OCI-LY7 (cell line): ENCODE data around the gene CASKIN1. TPM values are rescaled to one million over a fixed set of nuclear protein-coding genes. Genes with fewer than 3 reads are reported as not detected.

Source experiments
- BruUV-seq: library from RNA; stranded (reverse); fragments of 400-500 nt; replicated peaks from 2 replicates; lab custom pipeline; 2021; lab: Mats Ljungman, UMichigan
- CTCF ChIA-PET: fragments of 300-600 bp; sonication (Branson Sonifier 250); formaldehyde crosslinking; loops from one replicate; lab custom pipeline; 2022; ENCODE audit warnings: antibody characterized with exemption; ENCODE audit not compliant: unreplicated experiment; lab: Charles Lee
- POLR2A ChIA-PET: fragments of 300-600 bp; sonication (Branson Sonifier 250); formaldehyde crosslinking; loops from one replicate; lab custom pipeline; 2022; ENCODE audit warnings: antibody characterized with exemption; lab: Charles Lee
- DNase-seq: peaks from one replicate; pipeline ENCODE4 v3.0.0-alpha.2; 2015; ENCODE audit warnings: low spot score
- H2AFZ ChIP-seq: fragments of 200-600 bp; sonication (generic), shearing (Covaris generic); 2 replicates; pipeline ENCODE4 v1.6.1; 2014; ENCODE audit warnings: mild to moderate bottlenecking, antibody characterized with exemption, low read length, moderate library complexity
- H3K27ac ChIP-seq: fragments of 200-600 bp; sonication (generic); 2 replicates; pipeline ENCODE4 v1.5.1; 2014; ENCODE audit warnings: mixed run types, low read depth, mild to moderate bottlenecking, moderate library complexity, low read length, inconsistent platforms; ENCODE audit not compliant: poor library complexity, severe bottlenecking
- H3K36me3 ChIP-seq: fragments of 200-600 bp; sonication (generic); 2 replicates; pipeline ENCODE4 v1.6.1; 2014; ENCODE audit warnings: mild to moderate bottlenecking, antibody characterized with exemption, low read length, moderate library complexity, mixed read lengths; ENCODE audit not compliant: insufficient read depth
- H3K4me1 ChIP-seq: fragments of 200-600 bp; sonication (generic); 2 replicates; pipeline ENCODE4 v1.5.1; 2014; ENCODE audit warnings: mild to moderate bottlenecking, low read length; ENCODE audit not compliant: insufficient read depth, poor library complexity, severe bottlenecking
- H3K4me2 ChIP-seq: fragments of 200-600 bp; sonication (generic); 2 replicates; pipeline ENCODE4 v1.6.1; 2014; ENCODE audit warnings: mild to moderate bottlenecking, low read length
- H3K4me3 ChIP-seq: fragments of 200-600 bp; sonication (generic); 2 replicates; pipeline ENCODE4 v1.5.1; 2014; ENCODE audit warnings: mild to moderate bottlenecking, low read depth, low read length; ENCODE audit not compliant: poor library complexity, severe bottlenecking
- H3K79me2 ChIP-seq: fragments of 200-600 bp; sonication (generic); 2 replicates; pipeline ENCODE4 v1.6.1; 2016; ENCODE audit warnings: low read depth, mild to moderate bottlenecking, low read length, moderate library complexity, mixed read lengths; ENCODE audit not compliant: insufficient read depth
- H3K9me2 ChIP-seq: fragments of 200-600 bp; sonication (generic); 2 replicates; pipeline ENCODE4 v1.6.1; 2016; ENCODE audit warnings: mild to moderate bottlenecking, low read length, mixed read lengths; ENCODE audit not compliant: insufficient read depth
- H3K9me3 ChIP-seq: fragments of 200-600 bp; sonication (generic); 2 replicates; pipeline ENCODE4 v1.6.1; 2014; ENCODE audit warnings: mild to moderate bottlenecking, mixed run types, low read length, mixed read lengths
- H4K20me1 ChIP-seq: fragments of 200-600 bp; sonication (generic); 2 replicates; pipeline ENCODE4 v1.6.1; 2014; ENCODE audit warnings: mild to moderate bottlenecking, antibody characterized with exemption, low read length, moderate library complexity, mixed read lengths; ENCODE audit not compliant: insufficient read depth
- CTCF ChIP-seq: fragments of 200-600 bp; sonication (generic); conservative IDR thresholded peaks from 2 replicates; pipeline ENCODE4 v1.5.1; 2014; ENCODE audit warnings: mild to moderate bottlenecking, antibody characterized with exemption, low read length, moderate library complexity, mixed read lengths
- EZH2phosphoT487 ChIP-seq: fragments of 200-600 bp; sonication (generic); IDR thresholded peaks from 2 replicates; pipeline ENCODE4 v1.6.1; 2018; ENCODE audit warnings: low read depth, borderline replicate concordance, mild to moderate bottlenecking, mixed run types, antibody characterized with exemption, low read length, moderate library complexity, mixed read lengths
- intact Hi-C: fragments of 100-400 bp; cut with micrococcal nuclease; formaldehyde crosslinking; loops from one replicate; pipeline ENCODE4 v1.10.0; 2022; ENCODE audit not compliant: unreplicated experiment
- total RNA-seq, 2 experiments: library from RNA; depleted of rRNA in 1 of 2; stranded (reverse); fragments of >200 nt in 1 of 2; shearing (Covaris generic) in 1 of 2; gene quantifications; 2 replicates each; pipeline ENCODE4 v1.2.3, GENCODE V29; 2014 to 2022

CASKIN1 gene
- total RNA-seq, 2 experiments from 2014 or later: 0.06 to 0.09 TPM

DNA sequence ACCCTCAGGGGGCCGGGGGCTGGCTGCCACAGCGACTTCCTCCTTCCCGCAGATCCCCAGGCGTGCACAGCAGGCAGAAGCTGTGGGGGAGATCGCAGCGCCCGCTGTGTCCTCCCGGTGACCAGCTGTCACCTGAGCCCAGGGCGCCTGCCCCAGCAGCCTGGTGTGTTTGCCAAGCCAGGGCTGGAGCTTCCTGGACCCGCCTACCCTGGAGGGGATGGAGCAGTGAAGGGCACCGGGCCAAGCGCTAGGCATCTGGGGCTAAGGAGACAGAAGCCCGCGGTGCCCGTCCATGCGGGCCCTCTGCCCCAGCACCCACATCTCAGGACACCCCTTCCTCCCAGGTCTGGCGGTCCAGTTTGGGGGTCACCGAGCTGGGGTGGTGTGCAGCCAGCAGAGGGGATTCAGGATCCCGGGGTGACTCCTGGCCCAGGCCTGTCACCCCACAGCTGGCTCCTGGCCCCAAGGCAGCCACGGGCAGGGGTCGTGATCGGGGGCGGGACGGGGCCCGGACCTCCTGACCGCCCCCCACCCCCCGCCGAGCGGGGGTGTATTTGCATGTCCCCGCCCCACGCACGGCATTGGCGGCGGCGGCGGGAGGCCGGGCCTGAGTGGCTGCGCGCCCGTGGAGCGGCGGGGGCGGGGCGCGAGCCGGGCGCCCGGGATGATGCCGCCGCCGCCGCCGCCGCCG is 48.3 kb downstream of the CASKIN1 start, which contains the start of gene RAB26:
TSS of gene RAB26 (plus strand) at position 645 of the 691 bp plus-strand sequence. CDS start 159 bp downstream, outside the sequence.
- intact Hi-C loops: loop anchor here (2.0 kb wide), 1 partner anchor 19 kb away; no protein-coding TSS in a partner anchor
- no peaks in the 10 kb centered on the region for H3K9me2 ChIP-seq
- TF ChIP-seq CTCF (no peak), EZH2phosphoT487 (no peak)
- H3K4me3 ChIP-seq: peak within 1 kb of the TSS; percentile 81
- no TSS peak for BruUV-seq
- H3K36me3 ChIP-seq: peaks cover 24% of the 10 kb centered on the region
- peak; percentile 70 for DNase-seq
- peak within 1 kb of the TSS; percentile 83 for H3K27ac ChIP-seq
- CTCF ChIA-PET: interaction anchor here (0.6 kb wide), 1 partner anchor 372 kb away, joined by 4 read pairs; no protein-coding TSS in a partner anchor
- H3K4me1 ChIP-seq: peaks cover 52% of the 10 kb centered on the region
- POLR2A ChIA-PET: no interaction called here
- H3K9me3 ChIP-seq: no peaks in the 10 kb centered on the region
- peak within 1 kb of the TSS; percentile 100 for H3K4me2 ChIP-seq
- peaks cover 5% of the 10 kb centered on the region; the same call in 1 of the 2 replicates for H3K79me2 ChIP-seq
- no peak within 1 kb of the TSS for H2AFZ ChIP-seq
- no peaks in the 10 kb centered on the region for H4K20me1 ChIP-seq

DNA sequence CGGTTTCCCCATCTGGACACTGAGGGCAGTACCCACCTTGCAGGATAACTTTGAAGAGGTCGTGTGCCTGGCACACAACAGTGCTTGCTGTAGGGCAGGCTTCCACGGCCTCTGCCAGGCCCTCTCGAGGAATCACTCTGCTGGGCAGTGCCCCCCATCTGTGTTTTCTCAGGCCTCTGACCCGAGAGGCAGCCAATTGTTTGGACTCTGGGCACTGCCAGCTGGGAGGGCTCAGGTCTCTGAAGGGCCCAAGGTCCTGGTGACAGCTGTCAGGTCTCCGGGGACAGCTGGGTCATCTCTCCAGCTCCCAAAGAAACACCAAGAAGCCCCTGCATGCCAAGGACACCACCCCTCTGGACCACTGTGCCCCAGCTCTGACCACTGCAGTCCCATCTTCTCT is 49.0 kb downstream of the CASKIN1 start:
- H4K20me1 ChIP-seq: no peaks in the 10 kb centered on the region
- no peak overlapping the region for H3K27ac ChIP-seq
- CTCF ChIA-PET: interaction anchor here (0.6 kb wide), 1 partner anchor 373 kb away, joined by 4 read pairs; no protein-coding TSS in a partner anchor
- H3K4me2 ChIP-seq: no peak overlapping the region
- no peak for DNase-seq
- intact Hi-C loops: no loop called here
- H2AFZ ChIP-seq: no peak overlapping the region
- H3K9me3 ChIP-seq: no peaks in the 10 kb centered on the region
- no peaks in the 10 kb centered on the region for H3K9me2 ChIP-seq
- peaks cover 45% of the 10 kb centered on the region for H3K4me1 ChIP-seq
- TF ChIP-seq EZH2phosphoT487: no peak
- TF ChIP-seq CTCF: no peak
- no peaks in the 10 kb centered on the region; the same call in 1 of the 2 replicates for H3K79me2 ChIP-seq
- no peak overlapping the region for H3K4me3 ChIP-seq
- POLR2A ChIA-PET: interaction anchor here (0.8 kb wide), 1 partner anchor 8 kb away, joined by 3 read pairs; the partner anchor contains the start of gene TRAF7
- BruUV-seq: no TSS peak
- peaks cover 17% of the 10 kb centered on the region; the same call in 1 of the 2 replicates for H3K36me3 ChIP-seq

DNA sequence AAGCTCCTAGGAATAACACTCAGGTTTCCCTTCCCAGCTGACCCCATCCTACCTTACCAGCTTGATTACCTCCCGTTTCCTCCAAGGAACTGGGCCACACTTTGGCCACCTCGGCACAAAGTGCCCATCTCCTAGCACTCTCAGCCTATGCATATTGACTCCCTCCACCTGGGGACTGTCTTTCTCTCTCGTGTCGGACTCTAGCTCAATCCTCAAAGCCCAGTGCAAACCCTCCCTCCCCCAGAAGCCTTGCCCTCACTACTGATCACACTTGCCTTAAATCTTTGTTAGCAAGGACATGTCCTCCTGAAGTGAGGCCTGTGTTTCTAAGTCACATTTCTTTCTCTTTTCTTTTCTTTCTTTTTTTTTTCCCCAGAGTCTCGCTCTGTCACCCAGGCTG is 50.6 kb downstream of the CASKIN1 start:
- H3K36me3 ChIP-seq: peaks cover 1% of the 10 kb centered on the region; the same call in 1 of the 2 replicates
- no TSS peak for BruUV-seq
- POLR2A ChIA-PET: no interaction called here
- H3K4me2 ChIP-seq: no peak overlapping the region
- H3K4me3 ChIP-seq: no peak overlapping the region
- H4K20me1 ChIP-seq: no peaks in the 10 kb centered on the region
- H3K79me2 ChIP-seq: no peaks in the 10 kb centered on the region
- no peak for TF ChIP-seq EZH2phosphoT487
- no peak for TF ChIP-seq CTCF
- H2AFZ ChIP-seq: no peak overlapping the region
- peaks cover 29% of the 10 kb centered on the region for H3K4me1 ChIP-seq
- H3K9me3 ChIP-seq: no peaks in the 10 kb centered on the region
- no peaks in the 10 kb centered on the region for H3K9me2 ChIP-seq
- CTCF ChIA-PET: no interaction called here
- no peak for DNase-seq
- intact Hi-C loops: no loop called here
- no peak overlapping the region for H3K27ac ChIP-seq
